NT2/D1 (cell line): ENCODE measurements around the gene DSTN.
"Not testable (repeated sequence)": the region's sequence is repeated elsewhere in the genome, so short reads cannot be mapped to it uniquely, and the experiment has no call there.

Experiments
- DNase-seq: peaks from one replicate; pipeline ENCODE4 v3.0.0-alpha.2; 2011; ENCODE audit warnings: low read depth, low spot score
- H3K27me3 ChIP-seq: 2 replicates; pipeline ENCODE4 v1.6.0; 2011; ENCODE audit warnings: mild to moderate bottlenecking; ENCODE audit not compliant: insufficient read length, insufficient read depth
- H3K36me3 ChIP-seq: 2 replicates; pipeline ENCODE4 v1.6.1; 2011; ENCODE audit warnings: mild to moderate bottlenecking, low read length, mixed read lengths; ENCODE audit not compliant: insufficient read depth, insufficient read length
- H3K4me1 ChIP-seq: 2 replicates; pipeline ENCODE4 v1.5.1; 2011; ENCODE audit not compliant: insufficient read depth, insufficient read length
- H3K4me3 ChIP-seq: 2 replicates; pipeline ENCODE4 v1.5.1; 2011; ENCODE audit warnings: low read depth; ENCODE audit not compliant: insufficient read length
- H3K9ac ChIP-seq: 2 replicates; pipeline ENCODE4 v1.6.0; 2011; ENCODE audit warnings: low read depth; ENCODE audit not compliant: insufficient read length
- H3K9me3 ChIP-seq: 2 replicates; pipeline ENCODE4 v1.5.1; 2011; ENCODE audit warnings: mild to moderate bottlenecking, low read length; ENCODE audit not compliant: insufficient read depth
- SUZ12 ChIP-seq: IDR thresholded peaks from 2 replicates; pipeline ENCODE4 v1.6.1; 2011; ENCODE audit not compliant: insufficient read length, insufficient read depth; ENCODE audit errors: extremely low read depth
- YY1 ChIP-seq: IDR thresholded peaks from 2 replicates; pipeline ENCODE4 v1.6.1; 2011; ENCODE audit not compliant: insufficient read length, insufficient read depth
- ZNF274 ChIP-seq: IDR thresholded peaks from 2 replicates; pipeline ENCODE4 v1.6.1; 2011; ENCODE audit warnings: mild to moderate bottlenecking, low read depth, low read length

Gene DSTN

GRCh38 chr20:17657898-17658647, 88.2 kb downstream of the DSTN start:
- Histone ChIP-seq H3K36me3 (peaks cover 68% of the 10 kb centered on the region), H3K27me3 (no peaks in the 10 kb centered on the region), H3K4me3 (no peak overlapping the region), H3K4me1 (no peaks in the 10 kb centered on the region), H3K9ac (no peak overlapping the region), H3K9me3 (peaks cover 10% of the 10 kb centered on the region; the same call in 1 of the 2 replicates)
- no peak for DNase-seq
- TF ChIP-seq SUZ12 (no peak), ZNF274 (no peak), YY1 (no peak)

- H3K36me3 ChIP-seq = peaks cover 65% of the 10 kb centered on the region
- no peaks in the 10 kb centered on the region for H3K4me1 ChIP-seq
These were observed 88.7 kb downstream of the DSTN start for GRCh38 chr20:17658648-17658993.

GRCh38 chr20:17659344-17659743, 89.5 kb downstream of the DSTN start:
- H3K27me3 ChIP-seq, H3K9ac ChIP-seq, H3K4me1 ChIP-seq, H3K4me3 ChIP-seq, H3K9me3 ChIP-seq, DNase-seq: not testable (repeated sequence)
- H3K36me3 ChIP-seq = peaks cover 62% of the 10 kb centered on the region

More at GRCh38 chr20:17658648-17658993, 88.7 kb downstream of the DSTN start:
- no peak for DNase-seq
- TF ChIP-seq ZNF274 (no peak), SUZ12 (no peak), YY1 (no peak)
- Histone ChIP-seq H3K4me3 (no peak overlapping the region), H3K9me3 (peaks cover 10% of the 10 kb centered on the region; the same call in 1 of the 2 replicates), H3K27me3 (no peaks in the 10 kb centered on the region), H3K9ac (no peak overlapping the region)
